Uterus (tissue), 2 donors: ENCODE measurements around the gene HSDL2.

Experiments used
- CTCF ChIP-seq, 4 experiments: fragments of 200-600 bp in 2 of 4; fragments of 450-650 bp in 2 of 4; sonication (generic) in 2 of 4; IDR thresholded peaks; one replicate each; pipeline ENCODE4 v1.5.1; 2016 to 2019; ENCODE audit warnings: antibody characterized with exemption in 4 of 4, mild to moderate bottlenecking in 2 of 4, moderate library complexity in 1 of 4
- POLR2A ChIP-seq, 2 donors: fragments of 450-650 bp; IDR thresholded peaks; one replicate each; pipeline ENCODE4 v1.6.1; 2016; ENCODE audit warnings: antibody characterized with exemption in 2 of 2, mild to moderate bottlenecking in 1 of 2, moderate library complexity in 1 of 2

GRCh38 chr9:112443200-112443599 is 63.3 kb downstream of the HSDL2 start:
- TF ChIP-seq CTCF (IDR thresholded peaks at IDR 0.05) (peak in 2 of 4 experiments; percentile 21 to 34), POLR2A (IDR thresholded peaks at IDR 0.05) (no peak)
